ENCODE results near the gene ATIC.

DNA sequence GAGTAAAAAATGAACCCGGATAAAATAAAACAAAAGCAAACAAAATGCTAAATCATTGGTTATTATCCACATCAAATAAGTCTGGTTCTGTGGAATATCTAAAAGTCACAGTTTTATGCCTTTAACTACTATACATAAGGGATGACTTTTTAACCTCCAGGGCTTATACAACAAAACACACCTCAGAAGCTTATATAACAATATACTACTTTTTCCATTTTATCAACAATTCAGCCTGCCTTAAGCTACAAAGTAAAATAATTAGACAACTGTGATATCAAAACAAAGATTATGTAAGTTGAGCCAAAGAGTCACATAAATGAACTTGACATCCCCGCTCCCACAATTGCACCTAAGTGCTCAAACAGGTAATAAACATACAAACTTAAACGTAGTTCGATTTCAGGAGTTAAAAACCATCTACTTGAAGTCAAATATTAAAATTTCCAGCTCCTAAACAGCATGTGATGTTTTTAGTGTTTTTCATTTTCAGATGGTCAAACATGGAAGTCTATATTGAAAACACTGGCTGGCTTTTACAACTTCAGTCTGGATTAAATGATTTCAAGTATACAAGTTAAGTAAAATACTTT lies 54.7 kb downstream of the ATIC start:
- TF ChIP-seq, protein P1, sequence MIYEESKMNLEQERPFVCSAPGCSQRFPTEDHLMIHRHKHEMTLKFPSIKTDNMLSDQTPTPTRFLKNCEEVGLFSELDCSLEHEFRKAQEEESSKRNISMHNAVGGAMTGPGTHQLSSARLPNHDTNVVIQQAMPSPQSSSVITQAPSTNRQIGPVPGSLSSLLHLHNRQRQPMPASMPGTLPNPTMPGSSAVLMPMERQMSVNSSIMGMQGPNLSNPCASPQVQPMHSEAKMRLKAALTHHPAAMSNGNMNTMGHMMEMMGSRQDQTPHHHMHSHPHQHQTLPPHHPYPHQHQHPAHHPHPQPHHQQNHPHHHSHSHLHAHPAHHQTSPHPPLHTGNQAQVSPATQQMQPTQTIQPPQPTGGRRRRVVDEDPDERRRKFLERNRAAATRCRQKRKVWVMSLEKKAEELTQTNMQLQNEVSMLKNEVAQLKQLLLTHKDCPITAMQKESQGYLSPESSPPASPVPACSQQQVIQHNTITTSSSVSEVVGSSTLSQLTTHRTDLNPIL (CRISPR knock-in tag; IDR thresholded peaks at IDR 0.05; ENCODE audit: low read depth), result no peak
- TF ChIP-seq RARB (CRISPR knock-in tag; IDR thresholded peaks at IDR 0.05) (no peak), ZFP30 (CRISPR knock-in tag; IDR thresholded peaks at IDR 0.05) (no peak), ZC3H10 (CRISPR knock-in tag; IDR thresholded peaks at IDR 0.05) (no peak), ZFP3 (CRISPR knock-in tag; IDR thresholded peaks at IDR 0.05) (no peak), PPARA (CRISPR knock-in tag; IDR thresholded peaks at IDR 0.05; ENCODE audit: borderline replicate concordance) (no peak), ARNTL (CRISPR knock-in tag; IDR thresholded peaks at IDR 0.05; ENCODE audit: borderline replicate concordance, low read depth) (no peak)
- TF ChIP-seq, protein P2, sequence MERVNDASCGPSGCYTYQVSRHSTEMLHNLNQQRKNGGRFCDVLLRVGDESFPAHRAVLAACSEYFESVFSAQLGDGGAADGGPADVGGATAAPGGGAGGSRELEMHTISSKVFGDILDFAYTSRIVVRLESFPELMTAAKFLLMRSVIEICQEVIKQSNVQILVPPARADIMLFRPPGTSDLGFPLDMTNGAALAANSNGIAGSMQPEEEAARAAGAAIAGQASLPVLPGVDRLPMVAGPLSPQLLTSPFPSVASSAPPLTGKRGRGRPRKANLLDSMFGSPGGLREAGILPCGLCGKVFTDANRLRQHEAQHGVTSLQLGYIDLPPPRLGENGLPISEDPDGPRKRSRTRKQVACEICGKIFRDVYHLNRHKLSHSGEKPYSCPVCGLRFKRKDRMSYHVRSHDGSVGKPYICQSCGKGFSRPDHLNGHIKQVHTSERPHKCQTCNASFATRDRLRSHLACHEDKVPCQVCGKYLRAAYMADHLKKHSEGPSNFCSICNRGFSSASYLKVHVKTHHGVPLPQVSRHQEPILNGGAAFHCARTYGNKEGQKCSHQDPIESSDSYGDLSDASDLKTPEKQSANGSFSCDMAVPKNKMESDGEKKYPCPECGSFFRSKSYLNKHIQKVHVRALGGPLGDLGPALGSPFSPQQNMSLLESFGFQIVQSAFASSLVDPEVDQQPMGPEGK (CRISPR knock-in tag; IDR thresholded peaks at IDR 0.05; ENCODE audit: borderline replicate concordance), result no peak
- TF ChIP-seq, protein P3, sequence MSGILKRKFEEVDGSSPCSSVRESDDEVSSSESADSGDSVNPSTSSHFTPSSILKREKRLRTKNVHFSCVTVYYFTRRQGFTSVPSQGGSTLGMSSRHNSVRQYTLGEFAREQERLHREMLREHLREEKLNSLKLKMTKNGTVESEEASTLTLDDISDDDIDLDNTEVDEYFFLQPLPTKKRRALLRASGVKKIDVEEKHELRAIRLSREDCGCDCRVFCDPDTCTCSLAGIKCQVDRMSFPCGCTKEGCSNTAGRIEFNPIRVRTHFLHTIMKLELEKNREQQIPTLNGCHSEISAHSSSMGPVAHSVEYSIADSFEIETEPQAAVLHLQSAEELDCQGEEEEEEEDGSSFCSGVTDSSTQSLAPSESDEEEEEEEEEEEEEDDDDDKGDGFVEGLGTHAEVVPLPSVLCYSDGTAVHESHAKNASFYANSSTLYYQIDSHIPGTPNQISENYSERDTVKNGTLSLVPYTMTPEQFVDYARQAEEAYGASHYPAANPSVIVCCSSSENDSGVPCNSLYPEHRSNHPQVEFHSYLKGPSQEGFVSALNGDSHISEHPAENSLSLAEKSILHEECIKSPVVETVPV (CRISPR knock-in tag; IDR thresholded peaks at IDR 0.05), result no peak

All from SK-N-SH treated with all-trans-retinoic acid at 6 μM for 48 hours (cell line).